CD4-positive, alpha-beta T cell treated with Interleukin-21 for 1 hour (primary cell): ENCODE measurements around the gene RNF44.
"Not testable (repeated sequence)": the region's sequence is repeated elsewhere in the genome, so short reads cannot be mapped to it uniquely, and the experiment has no call there.

Source experiments
- DNase-seq: peaks from one replicate; pipeline ENCODE4 v3.0.0-alpha.2; 2020

The RNF44 gene

DNA sequence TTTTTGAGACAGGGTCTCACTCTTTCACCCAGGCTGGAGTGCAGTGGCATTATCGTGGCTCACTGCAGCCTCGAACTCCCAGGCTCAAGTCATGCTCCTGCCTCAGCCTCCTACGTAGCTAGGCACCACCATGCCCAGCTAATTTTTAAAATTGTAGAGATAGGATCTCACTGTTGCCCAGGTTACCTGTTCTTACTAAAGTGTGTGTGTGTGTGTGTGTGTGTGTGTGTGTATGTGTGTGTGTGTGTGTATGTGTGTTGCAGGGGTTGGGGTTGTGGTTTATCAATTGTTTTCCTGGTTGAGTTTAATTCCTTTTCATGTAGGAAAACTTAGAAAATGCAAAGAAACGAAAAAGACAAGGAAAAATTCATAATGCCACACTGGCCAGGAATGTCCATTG lies 21.8 kb downstream of the RNF44 start:
- peak; percentile 8 for DNase-seq

DNA sequence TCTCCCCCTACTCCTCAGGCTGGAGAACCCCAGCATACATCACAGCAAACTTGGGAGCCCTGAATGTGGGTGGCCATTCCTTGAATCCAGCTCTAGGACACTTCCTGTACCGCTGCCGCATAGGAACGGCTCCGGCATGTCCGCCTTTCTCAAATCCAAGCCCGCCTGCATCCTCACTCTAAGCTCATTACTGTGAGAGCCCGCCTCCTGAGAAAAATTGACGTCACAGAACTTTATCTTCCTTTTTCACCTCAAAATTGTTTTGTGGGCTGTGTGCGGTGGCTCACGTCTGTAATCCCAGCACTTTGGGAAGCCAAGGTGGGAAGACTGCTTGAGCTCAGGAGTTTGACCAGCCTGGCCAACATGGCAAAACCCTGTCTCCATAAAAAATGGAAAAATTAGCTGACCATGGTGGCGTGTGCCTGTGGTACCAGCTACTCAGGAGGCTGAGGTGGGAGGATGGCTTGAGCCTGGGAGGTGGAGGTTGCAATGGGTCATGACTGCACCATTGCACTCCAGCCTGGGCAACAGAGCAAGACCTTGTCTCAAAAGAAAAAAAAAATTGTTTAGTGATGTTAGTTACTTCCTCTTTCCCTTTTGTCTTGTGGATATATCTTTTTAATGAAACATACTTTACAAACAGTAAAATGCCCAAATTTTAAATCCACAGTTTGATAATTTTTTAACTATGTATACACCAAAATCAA lies 22.8 kb downstream of the RNF44 start:
- DNase-seq: no peak

DNA sequence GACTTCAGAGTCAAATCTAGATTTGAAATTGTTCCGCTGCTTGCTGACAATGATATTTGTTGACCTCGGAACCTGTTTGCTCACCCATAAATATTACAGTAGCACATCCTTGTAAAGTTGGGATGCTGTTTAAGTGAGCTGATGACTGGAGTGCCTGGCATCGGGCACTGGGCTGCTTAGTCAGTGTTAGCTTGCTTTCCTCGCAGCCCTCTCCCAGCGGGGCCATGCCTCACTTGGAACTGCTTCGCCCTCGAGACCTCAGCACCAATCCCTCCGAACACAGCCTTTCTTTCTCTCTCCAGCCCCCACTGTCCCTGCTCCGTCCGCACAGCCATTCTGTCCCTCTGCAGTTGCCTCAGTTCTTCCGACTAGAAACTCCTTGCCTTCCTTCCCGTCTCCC lies 23.4 kb downstream of the RNF44 start:
- no peak for DNase-seq

DNA sequence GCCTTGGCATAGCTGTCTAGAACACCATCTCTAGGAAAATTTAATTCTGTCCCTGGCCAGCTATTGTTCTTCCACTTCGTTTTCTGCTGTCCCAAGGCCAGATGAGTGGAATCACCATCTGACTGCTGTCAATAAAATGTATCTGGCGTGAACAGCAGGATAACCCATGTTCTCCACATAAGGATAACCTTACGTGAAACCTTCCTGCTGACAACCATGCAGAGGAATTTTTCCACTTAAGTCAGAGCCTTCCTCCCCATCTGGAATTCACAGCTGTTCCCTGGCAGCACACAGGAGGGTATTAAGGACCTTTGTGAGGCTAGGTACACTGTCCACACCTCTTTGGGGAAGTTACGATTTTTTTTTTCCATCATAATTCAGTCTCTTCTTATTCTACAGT lies 28.6 kb downstream of the RNF44 start:
- no peak for DNase-seq

DNA sequence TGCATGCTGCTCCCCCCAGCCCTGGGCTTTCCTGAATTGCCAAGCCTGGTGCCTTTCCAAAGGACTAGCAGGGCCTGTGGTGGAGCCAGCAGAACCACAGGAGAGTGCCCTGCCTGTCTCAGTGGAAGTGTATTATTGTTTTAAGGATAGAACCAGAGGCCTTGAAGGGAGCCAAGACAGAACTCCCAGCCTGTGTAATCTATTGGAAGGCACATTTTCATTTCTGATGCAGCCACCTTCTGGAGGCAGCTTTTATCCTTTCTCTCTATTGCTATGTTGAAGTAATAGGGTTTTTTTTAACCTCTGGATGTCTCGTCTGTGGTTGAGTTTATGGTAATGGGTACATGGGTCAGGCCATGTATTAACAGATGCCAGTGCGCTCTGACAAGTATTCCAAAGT lies 29.3 kb downstream of the RNF44 start:
- no peak for DNase-seq

DNA sequence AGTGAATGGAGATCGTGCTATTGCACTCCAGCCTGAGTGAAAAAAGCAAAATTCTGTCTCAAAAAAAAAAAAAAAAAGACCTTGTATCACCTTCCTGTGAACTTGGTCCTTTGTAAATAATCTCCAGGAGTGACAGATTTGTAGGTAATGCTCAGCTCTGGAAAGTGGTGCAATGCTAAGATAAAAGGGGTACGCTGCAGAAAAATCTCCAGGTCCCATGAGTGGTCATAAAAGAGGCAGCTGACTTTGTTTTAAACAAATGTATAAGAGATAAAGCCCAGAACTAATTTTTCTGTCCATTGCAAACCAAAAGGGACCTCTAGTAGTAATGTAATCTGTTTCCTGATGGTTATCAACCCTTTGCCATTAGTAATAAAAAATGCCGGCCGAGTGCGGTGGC lies 33.7 kb downstream of the RNF44 start:
- DNase-seq: no peak

DNA sequence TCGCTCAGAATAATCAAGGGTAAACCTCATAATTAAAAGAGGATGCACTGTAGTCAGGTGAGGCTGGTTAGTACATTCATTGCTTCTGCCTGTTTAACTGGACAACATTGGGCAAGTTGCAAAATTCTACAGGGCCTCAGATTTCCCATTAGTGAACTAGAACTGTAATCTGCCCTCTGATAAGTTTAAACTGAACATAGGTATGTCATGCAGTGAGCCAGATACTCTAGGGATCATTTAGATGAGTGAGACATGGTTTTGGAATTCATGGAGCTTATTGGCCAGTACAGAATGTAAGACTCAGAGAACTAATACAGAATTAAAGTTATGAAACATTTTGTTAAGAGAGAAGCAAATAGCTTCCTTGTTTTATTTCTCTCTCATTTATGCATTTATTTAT lies 35.9 kb downstream of the RNF44 start:
- no peak for DNase-seq

DNA sequence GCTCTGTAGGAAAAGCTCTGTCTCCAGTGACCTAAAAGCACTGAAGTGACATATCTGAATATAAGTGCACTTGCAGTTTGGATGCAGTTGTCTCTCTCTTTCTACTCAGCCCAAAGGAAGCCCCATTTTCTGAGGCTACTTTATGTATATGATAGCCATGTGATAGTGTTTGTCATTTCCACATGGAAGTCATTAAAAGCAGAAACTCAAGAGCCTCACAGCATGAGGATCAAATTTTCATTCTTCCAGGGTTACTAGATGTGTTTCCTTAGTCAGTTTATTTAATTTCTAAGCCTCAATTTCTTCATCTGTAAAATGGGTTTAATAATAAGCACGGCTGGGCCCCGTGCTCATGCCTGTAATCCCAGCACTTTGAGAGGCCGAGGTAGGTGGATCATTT lies 36.7 kb downstream of the RNF44 start:
- no peak for DNase-seq

DNA sequence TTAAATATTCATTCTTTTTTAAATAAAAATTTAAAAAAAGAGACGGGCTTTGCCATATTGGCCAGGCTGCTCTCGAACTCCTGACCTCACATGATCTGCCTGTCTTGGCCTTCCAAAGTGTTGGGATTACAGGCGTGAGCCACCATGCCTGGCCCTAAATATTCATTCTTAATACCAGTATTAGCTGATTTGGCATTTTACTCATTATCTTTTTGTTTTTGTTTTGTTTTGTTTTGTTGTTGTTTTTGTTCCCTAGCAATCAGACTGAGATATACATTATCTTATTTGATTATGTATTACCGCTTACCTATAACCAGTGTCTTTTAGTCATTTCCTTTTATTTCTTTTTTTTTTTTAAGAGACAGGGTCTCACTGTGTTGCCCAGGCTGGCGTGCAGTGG lies 37.9 kb downstream of the RNF44 start:
- no peak for DNase-seq

DNA sequence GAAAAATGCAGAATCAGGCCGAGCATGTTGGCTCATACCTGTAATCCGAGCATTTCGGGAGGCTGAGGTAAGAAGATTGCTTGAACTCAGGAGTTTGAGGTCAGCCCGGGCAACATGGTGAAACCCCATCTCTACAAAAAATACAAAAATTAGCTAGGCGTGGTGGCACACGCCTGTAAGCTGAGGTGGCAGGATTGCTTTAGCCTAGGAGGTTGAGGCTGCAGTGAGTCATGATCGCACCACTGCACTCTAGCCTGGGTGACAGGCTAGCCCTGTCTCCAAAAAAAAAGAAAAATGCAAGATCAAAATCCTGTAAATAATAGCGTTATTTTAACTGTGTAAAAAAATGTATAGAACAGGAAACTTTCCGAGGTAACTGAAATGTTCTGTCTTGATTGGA lies 39.4 kb downstream of the RNF44 start:
- DNase-seq: no peak

DNA sequence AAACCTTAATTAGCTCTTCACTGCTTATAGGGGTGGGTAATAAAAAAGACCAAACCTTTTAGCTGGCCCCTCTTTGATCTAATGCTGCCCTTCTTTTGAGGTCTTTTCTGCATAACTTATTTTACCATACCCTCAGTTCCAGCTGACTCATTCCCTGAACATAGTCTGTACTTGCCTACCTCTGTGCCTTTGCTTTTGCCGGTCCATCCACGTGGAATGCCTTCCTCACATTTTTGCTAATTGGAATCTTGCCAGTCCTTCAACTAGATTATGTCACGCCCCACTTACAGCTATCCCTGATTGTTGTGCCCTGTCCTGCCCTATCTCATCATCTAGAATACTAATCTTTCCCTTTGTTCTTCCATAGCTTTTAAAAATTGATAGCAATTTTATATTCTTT lies 44.8 kb downstream of the RNF44 start:
- DNase-seq: no peak

DNA sequence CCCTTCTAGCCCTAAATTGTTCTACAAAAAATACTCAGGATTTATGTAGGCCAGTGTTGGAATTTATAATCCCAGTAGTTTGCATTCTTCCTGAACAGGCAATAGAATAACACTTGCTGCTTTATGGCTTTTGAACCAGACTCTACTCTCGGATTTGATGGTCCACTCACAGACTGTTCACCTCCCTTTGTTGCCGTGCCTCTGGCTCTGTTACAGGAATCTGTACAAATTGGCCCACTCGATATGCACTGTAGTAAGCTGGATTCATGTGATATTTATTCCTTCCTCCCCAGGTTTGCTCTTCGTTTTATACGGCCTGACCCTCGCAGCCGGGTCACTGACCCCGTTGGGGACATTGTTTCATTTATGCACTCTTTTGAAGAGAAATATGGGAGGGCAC lies 45.3 kb downstream of the RNF44 start:
- DNase-seq: no peak

DNA sequence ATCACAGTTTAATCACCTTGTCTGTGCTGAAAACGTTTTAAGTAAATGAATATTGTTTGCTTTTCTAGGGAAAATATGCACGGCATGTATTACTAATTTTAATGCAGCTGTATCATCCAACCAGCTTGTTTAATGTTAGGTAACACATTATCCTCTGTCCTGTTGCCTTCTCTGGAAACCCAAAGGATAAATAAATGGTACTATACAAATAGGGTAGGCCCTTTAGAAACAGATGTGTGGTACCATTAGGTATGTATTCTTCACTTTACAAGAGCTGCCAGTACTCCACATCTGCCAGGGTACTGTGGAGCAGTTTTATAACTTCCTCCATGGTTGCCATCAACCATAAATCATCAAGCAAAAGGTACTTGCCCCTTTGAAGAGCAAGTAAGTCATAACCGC lies 46.1 kb downstream of the RNF44 start:
- DNase-seq: no peak

DNA sequence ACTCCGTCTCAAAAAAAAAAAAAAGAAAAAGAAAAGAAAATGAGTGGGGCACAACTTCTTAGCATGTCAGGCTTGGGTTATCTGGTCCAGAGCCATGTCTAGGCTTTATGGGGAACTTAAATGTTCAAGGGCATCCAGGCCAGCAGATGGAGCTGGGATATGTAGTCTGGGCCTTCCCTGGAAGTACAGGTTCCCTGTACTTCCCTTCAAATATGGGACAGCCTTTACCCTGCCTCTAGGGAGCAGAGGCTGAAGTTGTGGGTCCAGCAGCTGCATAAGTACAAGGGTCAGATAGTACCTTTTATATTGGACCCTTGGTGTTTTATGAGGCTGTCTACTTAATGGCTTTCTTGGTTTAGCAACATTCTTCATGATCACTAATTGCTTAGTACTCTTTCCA lies 46.9 kb downstream of the RNF44 start:
- no peak for DNase-seq

DNA sequence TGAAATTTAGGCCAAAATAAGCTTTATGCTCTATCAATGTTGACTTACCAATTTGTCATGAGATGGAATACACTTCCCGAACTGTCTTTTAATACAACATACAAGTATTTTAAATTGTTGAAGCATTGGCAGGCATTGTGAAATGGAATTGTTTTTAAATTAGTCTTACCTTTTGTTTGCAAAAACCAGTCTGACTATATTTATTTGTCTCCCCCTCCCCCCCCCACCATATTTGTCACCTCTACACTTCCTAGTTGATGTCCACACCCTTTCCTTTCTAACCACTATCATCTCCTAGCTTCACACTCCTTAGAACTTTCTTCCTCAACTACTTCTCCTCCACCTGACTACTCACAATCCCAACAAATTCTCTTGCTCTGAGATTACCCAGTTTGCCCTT lies 48.1 kb downstream of the RNF44 start:
- DNase-seq: no peak

DNA sequence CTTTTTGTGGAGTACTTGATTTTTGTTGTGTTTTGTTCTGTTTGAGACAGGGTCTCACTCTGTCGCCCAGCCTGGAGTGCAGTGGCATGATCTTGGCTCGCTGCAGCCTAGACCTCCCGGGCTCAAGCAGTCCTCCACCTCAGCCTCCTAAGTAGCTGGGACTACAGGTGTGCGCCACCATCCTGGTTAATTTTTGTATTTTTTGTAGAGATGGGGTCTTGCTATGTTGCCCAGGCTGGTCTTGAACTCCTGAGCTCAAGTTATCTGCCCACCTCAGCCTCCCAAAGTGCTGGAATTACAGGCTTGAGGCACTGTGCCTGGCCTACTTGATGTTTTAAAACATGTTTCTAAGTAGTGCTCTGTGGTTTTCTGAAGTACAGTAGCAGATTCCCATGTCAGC lies 50.0 kb downstream of the RNF44 start:
- not testable (repeated sequence) for DNase-seq

DNA sequence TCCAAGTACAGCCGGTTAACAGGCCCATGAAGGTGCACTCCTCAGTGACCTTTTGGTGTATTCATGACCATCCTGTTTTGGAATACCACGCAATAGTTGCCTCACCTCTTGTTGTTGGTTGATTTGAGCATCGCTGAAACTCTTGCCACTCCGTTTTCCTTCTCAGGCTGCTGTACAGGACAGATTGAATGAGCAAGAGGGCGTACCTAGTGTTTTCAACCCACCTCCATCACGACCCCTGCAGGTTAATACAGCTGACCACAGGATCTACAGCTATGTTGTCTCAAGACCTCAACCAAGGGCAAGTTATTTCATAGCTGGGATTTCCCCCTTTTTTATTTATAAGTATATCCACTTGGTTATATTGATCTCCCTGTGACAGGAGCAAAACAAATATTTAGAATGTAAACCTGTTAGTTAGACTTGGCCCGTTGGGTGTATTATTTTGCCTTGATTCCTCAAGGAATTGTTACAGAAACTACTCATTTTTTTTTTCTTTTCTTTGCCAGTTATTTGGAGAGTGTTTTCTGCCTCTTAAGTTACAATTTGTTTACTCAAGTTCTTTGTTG lies 50.9 kb downstream of the RNF44 start:
- DNase-seq: no peak

DNA sequence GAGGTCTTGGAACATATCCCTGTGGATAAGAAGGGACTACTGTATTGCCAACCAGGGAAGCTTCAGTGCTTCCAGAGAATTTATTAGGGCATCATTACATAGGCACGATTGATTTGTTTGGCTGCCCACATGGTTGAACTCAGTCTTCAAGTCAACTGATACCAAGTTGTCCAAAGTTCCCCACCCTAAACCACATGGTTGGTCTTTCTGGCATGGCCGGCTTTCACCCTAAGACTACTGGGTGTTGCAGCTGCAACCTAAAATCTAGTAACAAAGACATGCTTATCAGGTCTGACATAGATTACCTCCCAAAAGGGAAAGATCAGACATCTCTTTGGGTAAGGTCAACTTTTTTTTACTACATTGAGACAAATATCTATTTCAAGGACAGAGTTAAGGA lies 52.0 kb downstream of the RNF44 start:
- no peak for DNase-seq

DNA sequence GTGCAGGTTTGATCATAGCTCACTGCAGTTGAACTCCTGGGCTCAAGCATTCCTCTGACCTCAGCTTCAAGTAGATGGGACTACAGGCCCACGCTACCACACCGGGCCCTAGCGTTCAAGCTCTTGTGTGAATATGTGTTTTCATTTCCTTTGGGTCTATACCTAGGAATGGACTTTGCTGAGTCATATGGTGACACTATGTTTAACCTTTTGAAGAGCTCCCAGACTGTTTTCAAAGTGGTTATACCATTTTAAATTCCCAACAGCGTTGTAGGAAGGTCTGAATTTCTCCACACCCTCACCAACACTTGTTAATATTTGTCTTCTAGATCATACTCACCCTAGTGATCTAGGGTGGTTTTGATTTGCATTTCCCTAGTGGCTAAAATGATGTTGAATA lies 55.5 kb downstream of the RNF44 start:
- DNase-seq: no peak
